HepG2 (cell line): ENCODE measurements around the gene INSIG1. TPM values are rescaled to one million over a fixed set of nuclear protein-coding genes. Genes with fewer than 3 reads are reported as not detected.

Source experiments
- ATAC-seq: fragments of 200-7000 bp; cut with Tn5 transposase; 3 replicates; pipeline ENCODE4 v1.9.1; 2020; ENCODE audit warnings: mild to moderate bottlenecking, moderate library complexity
- BruUV-seq: library from RNA; stranded (reverse); fragments of 400-500 nt; replicated peaks from 2 replicates; lab custom pipeline; 2021; lab: Mats Ljungman, UMichigan
- CTCF ChIA-PET: fragments of 300-600 bp; formaldehyde crosslinking; extraction: SDS; loops from one replicate; lab custom pipeline; 2021; ENCODE audit warnings: low total read pairs, inconsistent platforms, low intra/inter-chr PET ratio; lab: Yijun Ruan, JAX
- POLR2A ChIA-PET: fragments of 350-600 bp; sonication (Branson Sonifier 250); formaldehyde crosslinking; loops from one replicate; lab custom pipeline; 2020; ENCODE audit warnings: antibody characterized with exemption, inconsistent platforms; lab: Yijun Ruan, JAX
- DNase-seq: peaks from one replicate; pipeline ENCODE4 v3.0.0-alpha.2; 2015; ENCODE audit warnings: low spot score
- FAIRE-seq: peaks from 3 replicates; lab custom pipeline; 2011; peaks lifted over from hg19 to GRCh38; lab: Jason Lieb, UNC
- H2AFZ ChIP-seq: one replicate; pipeline ENCODE4 v1.6.1; 2011; ENCODE audit warnings: low read length, inconsistent platforms
- H3K27ac ChIP-seq: fragments of 300-600 bp; 3 replicates; pipeline ENCODE4 v1.8.0; 2011; ENCODE audit warnings: mixed run types, mild to moderate bottlenecking, mixed read lengths, low read length, inconsistent platforms; ENCODE audit not compliant: insufficient read depth; ENCODE audit errors: extremely low read length
- H3K27me3 ChIP-seq, 2 experiments: fragments of 200-600 bp in 1 of 2; 2 replicates in 1 of 2; 3 replicates in 1 of 2; pipeline versions ENCODE4 v1.6.0 to v1.8.0; 2011; ENCODE audit warnings: low read length in 2 of 2, mild to moderate bottlenecking in 2 of 2, moderate library complexity in 2 of 2, inconsistent platforms in 1 of 2; ENCODE audit not compliant: insufficient read depth in 2 of 2, control insufficient read depth in 1 of 2
- H3K36me3 ChIP-seq, 2 experiments: fragments of 200-600 bp in 1 of 2; replicated peaks in 1 of 2; 2 replicates in 1 of 2; 3 replicates in 1 of 2; pipeline versions ENCODE4 v1.5.1 to v1.8.0; 2011; ENCODE audit warnings: low read length in 2 of 2, inconsistent platforms in 1 of 2; ENCODE audit not compliant: insufficient read depth in 2 of 2, control insufficient read depth in 1 of 2
- H3K4me1 ChIP-seq: 2 replicates; pipeline ENCODE4 v1.5.1; 2012; ENCODE audit warnings: low read length, inconsistent platforms; ENCODE audit not compliant: insufficient read depth
- H3K4me2 ChIP-seq: 2 replicates; pipeline ENCODE4 v1.6.0; 2011; ENCODE audit warnings: low read depth, low read length, inconsistent platforms
- H3K4me3 ChIP-seq, 3 experiments: fragments of 200-600 bp in 1 of 3; sonication (generic), shearing (Covaris generic) in 1 of 3; replicated peaks in 1 of 3; 2 replicates each; pipeline ENCODE4 v1.5.1; 2011 to 2016; ENCODE audit warnings: low read length in 3 of 3, inconsistent platforms in 2 of 3, low read depth in 2 of 3, mild to moderate bottlenecking in 2 of 3, control low read depth in 1 of 3, mixed read lengths in 1 of 3; ENCODE audit not compliant: insufficient read depth in 1 of 3
- H3K79me2 ChIP-seq: one replicate; pipeline ENCODE4 v1.6.1; 2011; ENCODE audit warnings: low read length, inconsistent platforms; ENCODE audit not compliant: insufficient read depth
- H3K9ac ChIP-seq: 2 replicates; pipeline ENCODE4 v1.6.0; 2011; ENCODE audit warnings: mild to moderate bottlenecking, low read depth, low read length, inconsistent platforms; ENCODE audit not compliant: insufficient read depth
- H3K9me3 ChIP-seq: 2 replicates; pipeline ENCODE4 v1.5.1; 2012; ENCODE audit warnings: mild to moderate bottlenecking, low read length
- H4K20me1 ChIP-seq: 2 replicates; pipeline ENCODE4 v1.6.0; 2011; ENCODE audit warnings: inconsistent platforms, mild to moderate bottlenecking, low read length, moderate library complexity; ENCODE audit not compliant: insufficient read depth
- CBFB ChIP-seq: sonication (generic); formaldehyde crosslinking; IDR thresholded peaks from 2 replicates; pipeline ENCODE4 v1.4.0; 2020; ENCODE audit warnings: missing genetic modification reagents
- IRF2 ChIP-seq: IDR thresholded peaks from 2 replicates; pipeline ENCODE4 v1.6.1; 2018; ENCODE audit warnings: missing genetic modification reagents, missing compliant biosample characterization
- MED13 ChIP-seq: sonication (generic); formaldehyde crosslinking; IDR thresholded peaks from 2 replicates; pipeline ENCODE4 v1.5.0; 2020; ENCODE audit warnings: missing genetic modification reagents
- NFIB ChIP-seq: sonication (generic); formaldehyde crosslinking; IDR thresholded peaks from 2 replicates; pipeline ENCODE4 v1.9.0; 2021; ENCODE audit warnings: missing genetic modification reagents, mild to moderate bottlenecking, borderline replicate concordance
- RBM39 ChIP-seq: fragments of 200-400 bp; formaldehyde crosslinking; IDR thresholded peaks from one replicate; pipeline ENCODE4 v1.6.1; 2018; ENCODE audit warnings: antibody characterized with exemption, mild to moderate bottlenecking, low read depth, low read length; ENCODE audit not compliant: poor library complexity, severe bottlenecking
- TEAD2 ChIP-seq: sonication (generic); formaldehyde crosslinking; IDR thresholded peaks from 2 replicates; pipeline ENCODE4 v1.9.0; 2021; ENCODE audit warnings: missing genetic modification reagents
- TEAD3 ChIP-seq: optimal IDR thresholded peaks from 2 replicates; pipeline ENCODE3; 2016; ENCODE audit warnings: borderline replicate concordance
- ZNF253 ChIP-seq: sonication (generic); formaldehyde crosslinking; IDR thresholded peaks from 2 replicates; pipeline ENCODE4 v1.8.0; 2022; ENCODE audit warnings: mild to moderate bottlenecking, missing genetic modification reagents, borderline replicate concordance
- ZNF317 ChIP-seq: sonication (generic); formaldehyde crosslinking; IDR thresholded peaks from 2 replicates; pipeline ENCODE4 v1.5.0; 2020; ENCODE audit warnings: mild to moderate bottlenecking, missing genetic modification reagents
- ZNF33A ChIP-seq: sonication (generic); formaldehyde crosslinking; IDR thresholded peaks from 2 replicates; pipeline ENCODE4 v1.5.1; 2020; ENCODE audit warnings: missing genetic modification reagents, mild to moderate bottlenecking, moderate library complexity, borderline replicate concordance
- ZNF460 ChIP-seq: sonication (generic); formaldehyde crosslinking; IDR thresholded peaks from 2 replicates; pipeline ENCODE4 v1.5.1; 2020; ENCODE audit warnings: missing genetic modification reagents, mild to moderate bottlenecking, borderline replicate concordance
- ZNF691 ChIP-seq: sonication (generic); formaldehyde crosslinking; IDR thresholded peaks from 2 replicates; pipeline ENCODE4 v1.4.0; 2020; ENCODE audit warnings: missing genetic modification reagents, low read depth, mild to moderate bottlenecking, borderline replicate concordance
- ZNF772 ChIP-seq: sonication (generic); formaldehyde crosslinking; IDR thresholded peaks from 2 replicates; pipeline ENCODE4 v1.5.0; 2020; ENCODE audit warnings: mild to moderate bottlenecking, missing genetic modification reagents
- ZSCAN22 ChIP-seq: sonication (generic); formaldehyde crosslinking; IDR thresholded peaks from 2 replicates; pipeline ENCODE4 v1.4.0; 2020; ENCODE audit warnings: mild to moderate bottlenecking, missing genetic modification reagents
- WGBS: methylation state at CpG from one replicate; pipeline ENCODE4 v1.1.6; 2017; ENCODE audit warnings: low lambda C conversion rate; 5-methylcytosine and 5-hydroxymethylcytosine counted together
- in situ Hi-C: cut with HindIII; loops from 2 replicates; pipeline ENCODE4 v1.10.0; 2017; ENCODE audit warnings: low pct_unique_long_range_greater_than_20kb; ENCODE audit not compliant: extremely low pct_ligation_motif_present
- intact Hi-C: fragments of 100-400 bp; cut with micrococcal nuclease; formaldehyde crosslinking; loops from one replicate; pipeline ENCODE4 v1.10.0; 2022; ENCODE audit not compliant: unreplicated experiment
- polyA plus RNA-seq, 8 experiments: library from polyadenylated mRNA; depleted of rRNA in 3 of 8; stranded (reverse) in 7 of 8; unstranded in 1 of 8; fragments of >200 nt; fragmentation: Illumina TruSeq in 4 of 8; extraction: Trizol in 4 of 8; gene quantifications; 2 replicates each; pipeline versions ENCODE4 v1.2.1 to v1.2.3, GENCODE V29; 2011 to 2016; ENCODE audit warnings: low read depth in 4 of 8, missing spikeins in 1 of 8, mixed read lengths in 1 of 8; ENCODE audit not compliant: insufficient read depth in 1 of 8
- total RNA-seq, 5 experiments: library from RNA; depleted of rRNA; stranded (reverse); fragments of >200 nt; fragmentation: Illumina TruSeq; extraction: Trizol; gene quantifications; 2 replicates each; pipeline ENCODE4 v1.2.3, GENCODE V29; 2016; ENCODE audit warnings: low read depth in 1 of 5
- TF ChIP-seq, protein P1 (sequence below): sonication (generic); formaldehyde crosslinking; IDR thresholded peaks from 2 replicates; pipeline ENCODE4 v1.5.1; 2020; ENCODE audit warnings: missing genetic modification reagents, mild to moderate bottlenecking, borderline replicate concordance
- TF ChIP-seq, protein P2 (sequence below): sonication (generic); formaldehyde crosslinking; IDR thresholded peaks from 2 replicates; pipeline ENCODE4 v1.4.0; 2020; ENCODE audit warnings: mild to moderate bottlenecking, missing genetic modification reagents, borderline replicate concordance

Gene INSIG1
- total and polyA plus RNA-seq, 2 of the 13 experiments (the other 11 are each of a cell fraction or from before 2014, with no cell fraction given) = 0.07 to 0.11 TPM

- Histone ChIP-seq H3K4me1 (0 out of 2 replicates have a peak, but pooled peaks cover 9% of the 10 kb centered on the region), H4K20me1 (no peaks in the 10 kb centered on the region), H3K27me3 (peaks cover 0 to 34% of the 10 kb centered on the region in 2 experiments), H3K36me3 (no peaks in the 10 kb centered on the region), H3K4me2 (no peak overlapping the region), H3K27ac (no peak overlapping the region), H2AFZ (no peak overlapping the region), H3K4me3 (no peak overlapping the region), H3K9me3 (no peaks in the 10 kb centered on the region), H3K79me2 (no peaks in the 10 kb centered on the region), H3K9ac (no peak overlapping the region)
- in situ Hi-C loops (no loop called here), intact Hi-C loops (no loop called here)
- DNase-seq (no peak), ATAC-seq (no peak), FAIRE-seq (no peak)
- BruUV-seq = no TSS peak
- ChIA-PET POLR2A (no interaction called here), CTCF (no interaction called here)
- TF ChIP-seq NFIB (CRISPR knock-in tag) (no peak), ZNF772 (CRISPR knock-in tag) (no peak), ZSCAN22 (CRISPR knock-in tag) (no peak), CBFB (CRISPR knock-in tag) (no peak)
- 67% methylated on average over 3 of the region's 9 CpGs for WGBS
Measured at GRCh38 chr7:155266440-155266839, 31.2 kb upstream of the INSIG1 start.

- no peak for ATAC-seq
- TF ChIP-seq ZNF253 (CRISPR knock-in tag) (no peak), TEAD3 (CRISPR knock-in tag) (no peak), ZNF317 (CRISPR knock-in tag) (no peak), ZNF33A (CRISPR knock-in tag) (no peak), ZNF691 (CRISPR knock-in tag) (no peak), MED13 (CRISPR knock-in tag) (no peak), ZNF460 (CRISPR knock-in tag) (no peak), TEAD2 (CRISPR knock-in tag) (no peak), IRF2 (no peak), RBM39 (no peak)
- TF ChIP-seq, protein P1, sequence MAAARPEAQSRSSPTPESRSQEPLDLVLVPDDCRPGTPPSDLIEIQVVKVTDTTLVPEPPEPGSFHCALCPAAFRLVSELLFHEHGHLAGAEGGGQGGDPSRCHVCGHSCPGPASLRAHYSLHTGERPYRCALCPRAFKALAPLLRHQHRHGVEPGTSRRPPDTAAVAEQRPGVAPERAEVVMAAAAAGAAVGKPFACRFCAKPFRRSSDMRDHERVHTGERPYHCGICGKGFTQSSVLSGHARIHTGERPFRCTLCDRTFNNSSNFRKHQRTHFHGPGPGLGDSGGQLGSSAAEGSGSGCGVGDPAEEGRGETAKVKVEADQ (CRISPR knock-in tag) = no peak
- TF ChIP-seq, protein P2, sequence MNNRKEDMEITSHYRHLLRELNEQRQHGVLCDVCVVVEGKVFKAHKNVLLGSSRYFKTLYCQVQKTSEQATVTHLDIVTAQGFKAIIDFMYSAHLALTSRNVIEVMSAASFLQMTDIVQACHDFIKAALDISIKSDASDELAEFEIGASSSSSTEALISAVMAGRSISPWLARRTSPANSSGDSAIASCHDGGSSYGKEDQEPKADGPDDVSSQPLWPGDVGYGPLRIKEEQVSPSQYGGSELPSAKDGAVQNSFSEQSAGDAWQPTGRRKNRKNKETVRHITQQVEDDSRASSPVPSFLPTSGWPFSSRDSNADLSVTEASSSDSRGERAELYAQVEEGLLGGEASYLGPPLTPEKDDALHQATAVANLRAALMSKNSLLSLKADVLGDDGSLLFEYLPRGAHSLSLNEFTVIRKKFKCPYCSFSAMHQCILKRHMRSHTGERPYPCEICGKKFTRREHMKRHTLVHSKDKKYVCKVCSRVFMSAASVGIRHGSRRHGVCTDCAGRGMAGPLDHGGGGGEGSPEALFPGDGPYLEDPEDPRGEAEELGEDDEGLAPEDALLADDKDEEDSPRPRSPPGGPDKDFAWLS = no peak
Measured at GRCh38 chr7:155267023-155267422, 30.7 kb upstream of the INSIG1 start.

More at GRCh38 chr7:155267023-155267422, 30.7 kb upstream of the INSIG1 start:
- H3K4me2 ChIP-seq = no peak overlapping the region
- FAIRE-seq (no peak), DNase-seq (no peak)
- no peaks in the 10 kb centered on the region for H3K9me3 ChIP-seq
- no peaks in the 10 kb centered on the region for H4K20me1 ChIP-seq
- CTCF ChIA-PET = no interaction called here
- H3K4me3 ChIP-seq = no peak overlapping the region
- no peak overlapping the region for H3K9ac ChIP-seq
- BruUV-seq = no TSS peak
- H3K27me3 ChIP-seq = peaks cover 0 to 30% of the 10 kb centered on the region in 2 experiments
- H3K4me1 ChIP-seq = 0 out of 2 replicates have a peak, but pooled peaks cover 9% of the 10 kb centered on the region
- H3K36me3 ChIP-seq = no peaks in the 10 kb centered on the region
- intact Hi-C loops (no loop called here), in situ Hi-C loops (no loop called here)
- no peaks in the 10 kb centered on the region for H3K79me2 ChIP-seq
- WGBS = 36% methylated on average over 5 of the region's 8 CpGs
- H2AFZ ChIP-seq = no peak overlapping the region
- POLR2A ChIA-PET = no interaction called here
- H3K27ac ChIP-seq = no peak overlapping the region
